SH-SY5Y (cell line): ENCODE data around the gene DIP2C.

Experiments
- GATA2 ChIP-seq: IDR thresholded peaks from 2 replicates; pipeline ENCODE4 v1.6.1; 2011; ENCODE audit warnings: mild to moderate bottlenecking, low read depth, low read length
- GATA3 ChIP-seq: IDR thresholded peaks from 2 replicates; pipeline ENCODE4 v1.6.1; 2011; ENCODE audit warnings: low read depth, mild to moderate bottlenecking, low read length, moderate library complexity

Gene DIP2C

GRCh38 chr10:498760-499435 is 190.6 kb downstream of the DIP2C start:
- TF ChIP-seq GATA3 = no peak

- TF ChIP-seq GATA3 = no peak
- no peak for TF ChIP-seq GATA2
Measured at GRCh38 chr10:497898-498451, 191.5 kb downstream of the DIP2C start.

- TF ChIP-seq GATA2 = no peak
- no peak for TF ChIP-seq GATA3
Measured at GRCh38 chr10:497289-497688, 192.2 kb downstream of the DIP2C start.

GRCh38 chr10:494556-494955 is 194.9 kb downstream of the DIP2C start:
- TF ChIP-seq GATA3 = no peak
- TF ChIP-seq GATA2 = no peak

- TF ChIP-seq GATA2 (no peak), GATA3 (no peak)
Measured at GRCh38 chr10:494149-494542, 195.3 kb downstream of the DIP2C start.

- no peak for TF ChIP-seq GATA3
- no peak for TF ChIP-seq GATA2
Measured at GRCh38 chr10:493391-494148, 195.9 kb downstream of the DIP2C start.

GRCh38 chr10:492836-493235 is 196.6 kb downstream of the DIP2C start:
- no peak for TF ChIP-seq GATA3
- no peak for TF ChIP-seq GATA2

GRCh38 chr10:491667-492424 is 197.6 kb downstream of the DIP2C start:
- TF ChIP-seq GATA3 = no peak
- TF ChIP-seq GATA2 = no peak

- TF ChIP-seq GATA3 (no peak), GATA2 (no peak)
Measured at GRCh38 chr10:490891-491571, 198.4 kb downstream of the DIP2C start.

GRCh38 chr10:490256-490655 is 199.2 kb downstream of the DIP2C start:
- no peak for TF ChIP-seq GATA3
- no peak for TF ChIP-seq GATA2

- TF ChIP-seq GATA3 = no peak
- TF ChIP-seq GATA2 = no peak
Measured at GRCh38 chr10:489330-489729, 200.1 kb downstream of the DIP2C start.

GRCh38 chr10:488933-489215 is 200.6 kb downstream of the DIP2C start:
- TF ChIP-seq GATA3 (no peak), GATA2 (no peak)

GRCh38 chr10:488081-488932 is 201.2 kb downstream of the DIP2C start:
- TF ChIP-seq GATA3 (no peak), GATA2 (no peak)
